Measurements from ENCODE around the gene TMTC2.

TMTC2 gene

DNA sequence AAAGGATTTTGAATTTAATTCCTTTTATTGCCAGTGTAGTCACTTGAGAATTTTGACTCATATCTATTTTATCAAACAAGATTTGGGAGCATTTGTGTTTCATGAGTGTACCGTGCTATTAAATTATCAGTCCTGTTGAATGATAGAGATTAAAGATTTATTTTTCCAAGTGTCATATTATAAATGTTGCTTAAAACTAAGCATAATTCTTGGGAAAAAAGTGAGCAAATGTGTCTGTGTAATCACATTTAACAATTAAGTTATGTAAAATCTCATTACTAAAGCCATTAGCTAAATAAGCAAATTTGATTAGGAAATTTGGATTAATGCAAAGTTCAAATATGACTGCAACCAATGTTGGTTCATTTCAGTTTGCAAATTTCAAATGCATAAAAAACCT, 266.7 kb downstream of the TMTC2 start:
- TF ChIP-seq GATA1 (IDR thresholded peaks at IDR 0.05; ENCODE audit: low read depth, low read length) = no peak
- TF ChIP-seq POLR2A (IDR thresholded peaks at IDR 0.05; ENCODE audit: low read length) = no peak
- DNase-seq = no peak

GRCh38 chr12:82954064-82954463, 267.4 kb downstream of the TMTC2 start:
- no peak for TF ChIP-seq POLR2A (IDR thresholded peaks at IDR 0.05; ENCODE audit: low read length)
- TF ChIP-seq GATA1 (IDR thresholded peaks at IDR 0.05; ENCODE audit: low read depth, low read length) = no peak
- DNase-seq = no peak

GRCh38 chr12:82954572-82954971, 267.9 kb downstream of the TMTC2 start:
- DNase-seq = no peak
- no peak for TF ChIP-seq GATA1 (IDR thresholded peaks at IDR 0.05; ENCODE audit: low read depth, low read length)
- TF ChIP-seq POLR2A (IDR thresholded peaks at IDR 0.05; ENCODE audit: low read length) = no peak

GRCh38 chr12:82955043-82955442, 268.3 kb downstream of the TMTC2 start:
- TF ChIP-seq POLR2A (IDR thresholded peaks at IDR 0.05; ENCODE audit: low read length) (no peak), GATA1 (IDR thresholded peaks at IDR 0.05; ENCODE audit: low read depth, low read length) (no peak)
- no peak for DNase-seq

DNA sequence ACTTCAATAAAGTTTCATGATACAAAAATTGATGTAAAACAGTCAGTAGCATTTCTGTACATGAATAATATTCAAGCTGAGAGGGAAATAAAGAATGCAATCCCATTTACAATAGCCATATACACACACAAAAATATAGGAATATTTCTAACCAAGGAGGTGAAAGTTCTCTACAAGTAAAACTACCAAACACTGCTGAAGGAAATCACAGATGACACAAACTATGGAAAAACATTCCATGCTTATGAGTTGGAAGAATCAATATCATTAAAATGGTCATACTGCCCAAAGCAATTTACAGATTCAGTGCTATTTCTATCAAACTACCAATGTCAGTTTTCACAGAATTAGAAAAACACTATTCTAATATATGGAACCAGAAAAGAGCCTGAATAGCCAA, 272.3 kb downstream of the TMTC2 start:
- no peak for DNase-seq
- TF ChIP-seq POLR2A (IDR thresholded peaks at IDR 0.05; ENCODE audit: low read length) (no peak), GATA1 (IDR thresholded peaks at IDR 0.05; ENCODE audit: low read depth, low read length) (no peak)

- DNase-seq = no peak
- TF ChIP-seq POLR2A (IDR thresholded peaks at IDR 0.05; ENCODE audit: low read length) (no peak), GATA1 (IDR thresholded peaks at IDR 0.05; ENCODE audit: low read depth, low read length) (no peak)
These were observed 273.1 kb downstream of the TMTC2 start for GRCh38 chr12:82959821-82960220.

- DNase-seq = no peak
- TF ChIP-seq POLR2A (IDR thresholded peaks at IDR 0.05; ENCODE audit: low read length) = no peak
- no peak for TF ChIP-seq GATA1 (IDR thresholded peaks at IDR 0.05; ENCODE audit: low read depth, low read length)
These were observed 275.1 kb downstream of the TMTC2 start for GRCh38 chr12:82961835-82962234.

- DNase-seq = no peak
- TF ChIP-seq POLR2A (IDR thresholded peaks at IDR 0.05; ENCODE audit: low read length) = no peak
- no peak for TF ChIP-seq GATA1 (IDR thresholded peaks at IDR 0.05; ENCODE audit: low read depth, low read length)
These were observed 277.2 kb downstream of the TMTC2 start for GRCh38 chr12:82963956-82964355.

DNA sequence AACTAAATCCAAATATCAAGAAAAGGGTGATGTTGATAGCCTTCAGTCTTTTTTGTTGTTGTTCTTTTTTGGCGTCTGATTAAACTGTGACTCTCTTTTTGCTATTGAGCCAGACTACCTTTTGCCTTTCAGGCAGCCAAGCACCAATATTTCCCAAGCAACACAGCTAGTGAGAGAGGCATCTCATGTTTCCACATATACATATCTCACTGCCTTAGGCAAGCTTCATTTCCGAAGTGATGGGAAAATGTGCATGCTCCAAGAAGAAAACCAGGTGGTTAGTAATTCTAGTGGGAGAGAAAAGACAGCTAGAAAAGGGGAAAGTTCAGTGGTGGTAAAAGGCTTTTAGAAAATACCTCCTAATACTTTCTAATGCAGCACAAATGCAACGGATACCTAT, 277.7 kb downstream of the TMTC2 start:
- no peak for DNase-seq
- TF ChIP-seq POLR2A (IDR thresholded peaks at IDR 0.05; ENCODE audit: low read length) (no peak), GATA1 (IDR thresholded peaks at IDR 0.05; ENCODE audit: low read depth, low read length) (no peak)

DNA sequence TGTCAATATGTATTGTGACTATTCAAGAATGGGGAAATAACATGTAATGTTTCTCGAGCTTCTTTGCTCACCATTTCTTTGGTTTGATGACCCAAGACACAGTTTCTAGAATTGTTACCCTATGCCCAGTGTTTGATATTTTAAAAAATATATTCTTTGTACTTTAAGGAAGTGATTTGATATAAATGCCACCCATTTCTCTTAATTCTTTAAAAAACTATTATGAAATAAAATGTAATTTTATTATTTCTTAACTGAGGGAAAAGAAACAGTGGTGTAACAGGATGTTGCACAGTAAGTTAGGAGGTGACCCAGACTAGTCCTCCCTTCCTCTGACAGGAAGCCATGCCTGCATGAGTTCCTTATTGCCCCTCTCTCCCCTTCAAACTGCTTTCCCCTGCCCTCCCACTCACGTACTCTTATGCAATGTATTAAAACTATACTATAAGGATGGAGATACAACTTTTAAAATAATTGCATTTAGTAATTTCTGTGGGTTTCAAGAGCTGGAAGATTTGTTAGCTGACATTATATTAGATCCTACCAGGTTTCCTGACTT, 279.4 kb downstream of the TMTC2 start:
- DNase-seq = no peak
- TF ChIP-seq POLR2A (IDR thresholded peaks at IDR 0.05; ENCODE audit: low read length) (no peak), GATA1 (IDR thresholded peaks at IDR 0.05; ENCODE audit: low read depth, low read length) (no peak)

DNA sequence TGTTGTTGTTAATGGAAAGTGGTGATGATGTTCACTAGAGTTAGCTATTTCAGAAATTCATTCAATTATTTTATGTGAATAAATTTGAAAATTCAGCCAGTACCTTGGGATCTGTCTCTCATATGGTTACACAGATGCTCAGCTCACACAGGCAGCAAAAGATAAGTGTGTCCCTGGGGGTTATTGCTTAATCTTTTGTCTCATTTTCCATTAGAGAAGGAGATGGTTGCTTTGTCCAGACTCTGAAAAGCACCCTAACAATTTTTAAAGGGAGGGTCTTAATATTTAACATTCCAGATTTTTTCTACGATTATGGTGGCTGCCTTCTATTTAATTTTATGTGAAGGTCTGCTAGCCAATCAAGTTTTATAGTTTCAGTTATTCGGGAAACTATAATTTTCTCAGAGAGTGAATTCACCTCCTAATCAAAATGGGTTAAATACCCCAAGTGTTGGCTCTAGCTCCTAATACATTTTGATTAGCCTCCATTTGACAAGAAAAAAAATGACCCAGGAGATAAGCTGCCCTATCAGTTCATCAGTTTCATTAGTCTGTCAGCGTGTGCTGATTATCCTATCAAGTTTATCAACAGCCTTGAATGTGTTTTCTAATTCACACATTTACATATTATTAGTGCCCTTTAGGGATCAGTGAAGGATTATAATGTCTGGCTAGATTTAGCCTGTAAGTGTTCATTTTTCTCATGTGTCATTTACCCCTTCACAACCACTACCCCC, 282.1 kb downstream of the TMTC2 start:
- no peak for TF ChIP-seq POLR2A (IDR thresholded peaks at IDR 0.05; ENCODE audit: low read length)
- no peak for TF ChIP-seq GATA1 (IDR thresholded peaks at IDR 0.05; ENCODE audit: low read depth, low read length)
- DNase-seq = no peak

GRCh38 chr12:82970614-82971013, 283.9 kb downstream of the TMTC2 start:
- DNase-seq = no peak
- TF ChIP-seq POLR2A (IDR thresholded peaks at IDR 0.05; ENCODE audit: low read length) (no peak), GATA1 (IDR thresholded peaks at IDR 0.05; ENCODE audit: low read depth, low read length) (no peak)

DNA sequence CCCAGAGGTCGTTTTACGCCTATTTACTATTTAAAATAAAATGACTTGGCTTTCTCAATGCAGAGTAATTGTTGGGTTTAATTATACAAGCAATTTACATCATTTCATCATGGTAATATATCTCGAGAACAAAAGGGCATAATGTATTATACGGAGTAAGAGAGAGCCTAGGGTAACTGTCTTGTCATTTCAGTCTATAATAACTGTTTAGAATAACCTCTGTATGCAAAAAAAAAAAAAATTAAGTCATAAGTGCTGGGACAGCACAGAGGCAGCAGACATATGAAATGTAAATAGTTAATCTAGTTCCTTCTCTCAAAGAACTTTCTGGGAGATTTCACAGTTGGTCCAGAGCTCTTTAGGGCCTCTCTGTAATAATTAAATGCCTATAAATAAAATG, 284.9 kb downstream of the TMTC2 start:
- TF ChIP-seq GATA1 (IDR thresholded peaks at IDR 0.05; ENCODE audit: low read depth, low read length) = no peak
- no peak for TF ChIP-seq POLR2A (IDR thresholded peaks at IDR 0.05; ENCODE audit: low read length)
- no peak for DNase-seq

GRCh38 chr12:82972624-82973023, 285.9 kb downstream of the TMTC2 start:
- DNase-seq = no peak
- TF ChIP-seq POLR2A (IDR thresholded peaks at IDR 0.05; ENCODE audit: low read length) (no peak), GATA1 (IDR thresholded peaks at IDR 0.05; ENCODE audit: low read depth, low read length) (no peak)

DNA sequence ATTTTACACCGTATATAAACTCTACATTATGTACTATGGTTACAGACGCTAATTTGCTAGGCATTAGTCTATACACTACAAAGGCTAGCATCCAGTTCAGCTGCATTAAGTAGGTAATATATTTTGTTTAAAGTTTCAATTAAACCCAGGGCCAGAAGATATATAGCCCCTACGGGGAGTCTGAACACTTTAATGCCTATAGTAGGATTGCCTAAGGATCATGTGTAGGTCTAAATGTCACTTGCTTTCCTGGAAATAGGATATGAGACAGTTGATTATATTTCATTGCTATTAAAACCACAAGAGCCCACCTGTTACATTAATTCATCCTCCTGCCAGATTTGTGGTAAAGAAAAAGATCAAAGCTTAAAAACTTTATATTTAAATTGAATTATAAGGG, 286.9 kb downstream of the TMTC2 start:
- no peak for TF ChIP-seq GATA1 (IDR thresholded peaks at IDR 0.05; ENCODE audit: low read depth, low read length)
- no peak for TF ChIP-seq POLR2A (IDR thresholded peaks at IDR 0.05; ENCODE audit: low read length)
- no peak for DNase-seq
